Measurements from ENCODE around the gene ERI3.
A peak's percentile ranks its signal among the peaks of the same experiment; 100 is the strongest.

ERI3 gene

GRCh38 chr1:44238660-44239059, 116.4 kb downstream of the ERI3 start:
- H3K27me3 Mint-ChIP-seq, result no peaks in the 10 kb centered on the region
- peaks cover 7% of the 10 kb centered on the region for H3K36me3 Mint-ChIP-seq
- no peak overlapping the region for H3K4me3 Mint-ChIP-seq
- H3K9me3 Mint-ChIP-seq (ENCODE audit: low read depth), result no peaks in the 10 kb centered on the region
- H3K27ac Mint-ChIP-seq, result no peak overlapping the region
- H3K4me1 Mint-ChIP-seq (ENCODE audit: low read depth), result peaks cover 15% of the 10 kb centered on the region

GRCh38 chr1:44237721-44238457, 117.2 kb downstream of the ERI3 start:
- no peaks in the 10 kb centered on the region for H3K9me3 Mint-ChIP-seq (ENCODE audit: low read depth)
- H3K4me3 Mint-ChIP-seq, result no peak overlapping the region
- no peaks in the 10 kb centered on the region for H3K27me3 Mint-ChIP-seq
- no peak overlapping the region for H3K27ac Mint-ChIP-seq
- H3K36me3 Mint-ChIP-seq, result peaks cover 9% of the 10 kb centered on the region
- H3K4me1 Mint-ChIP-seq (ENCODE audit: low read depth), result peaks cover 15% of the 10 kb centered on the region

- no peak overlapping the region for H3K4me3 Mint-ChIP-seq
- no peaks in the 10 kb centered on the region for H3K9me3 Mint-ChIP-seq (ENCODE audit: low read depth)
- H3K36me3 Mint-ChIP-seq, result peaks cover 9% of the 10 kb centered on the region
- H3K27ac Mint-ChIP-seq, result no peak overlapping the region
- peaks cover 13% of the 10 kb centered on the region for H3K4me1 Mint-ChIP-seq (ENCODE audit: low read depth)
- no peaks in the 10 kb centered on the region for H3K27me3 Mint-ChIP-seq
Measured at GRCh38 chr1:44236490-44237272, 118.4 kb downstream of the ERI3 start.

GRCh38 chr1:44235808-44236207, 119.2 kb downstream of the ERI3 start:
- Mint-ChIP-seq H3K9me3 (ENCODE audit: low read depth) (no peaks in the 10 kb centered on the region), H3K27ac (no peak overlapping the region), H3K27me3 (no peaks in the 10 kb centered on the region), H3K4me1 (ENCODE audit: low read depth) (peaks cover 9% of the 10 kb centered on the region), H3K4me3 (no peak overlapping the region), H3K36me3 (peaks cover 11% of the 10 kb centered on the region)

GRCh38 chr1:44233593-44233992, 121.5 kb downstream of the ERI3 start:
- Mint-ChIP-seq H3K27me3 (no peaks in the 10 kb centered on the region), H3K36me3 (peaks cover 11% of the 10 kb centered on the region), H3K4me3 (no peak overlapping the region), H3K9me3 (ENCODE audit: low read depth) (no peaks in the 10 kb centered on the region), H3K4me1 (ENCODE audit: low read depth) (peaks cover 5% of the 10 kb centered on the region), H3K27ac (peak overlapping the region; percentile 23)

GRCh38 chr1:44230796-44231195, 124.3 kb downstream of the ERI3 start:
- H3K27me3 Mint-ChIP-seq, result no peaks in the 10 kb centered on the region
- peaks cover 15% of the 10 kb centered on the region for H3K36me3 Mint-ChIP-seq
- no peaks in the 10 kb centered on the region for H3K4me1 Mint-ChIP-seq (ENCODE audit: low read depth)
- no peak overlapping the region for H3K4me3 Mint-ChIP-seq
- H3K27ac Mint-ChIP-seq, result no peak overlapping the region
- no peaks in the 10 kb centered on the region for H3K9me3 Mint-ChIP-seq (ENCODE audit: low read depth)

- H3K27ac Mint-ChIP-seq, result no peak overlapping the region
- no peaks in the 10 kb centered on the region for H3K4me1 Mint-ChIP-seq (ENCODE audit: low read depth)
- H3K36me3 Mint-ChIP-seq, result peaks cover 10% of the 10 kb centered on the region
Measured at GRCh38 chr1:44229435-44230167, 125.5 kb downstream of the ERI3 start.

GRCh38 chr1:44228218-44228617, 126.8 kb downstream of the ERI3 start:
- no peaks in the 10 kb centered on the region for H3K9me3 Mint-ChIP-seq (ENCODE audit: low read depth)
- no peaks in the 10 kb centered on the region for H3K27me3 Mint-ChIP-seq
- peaks cover 9% of the 10 kb centered on the region for H3K4me1 Mint-ChIP-seq (ENCODE audit: low read depth)
- H3K36me3 Mint-ChIP-seq, result peaks cover 6% of the 10 kb centered on the region
- H3K27ac Mint-ChIP-seq, result no peak overlapping the region
- no peak overlapping the region for H3K4me3 Mint-ChIP-seq

More at GRCh38 chr1:44229435-44230167, 125.5 kb downstream of the ERI3 start:
- Mint-ChIP-seq H3K4me3 (no peak overlapping the region), H3K27me3 (no peaks in the 10 kb centered on the region), H3K9me3 (ENCODE audit: low read depth) (no peaks in the 10 kb centered on the region)

- Mint-ChIP-seq H3K36me3 (peaks cover 6% of the 10 kb centered on the region), H3K27me3 (no peaks in the 10 kb centered on the region), H3K4me1 (ENCODE audit: low read depth) (peaks cover 16% of the 10 kb centered on the region), H3K4me3 (no peak overlapping the region), H3K9me3 (ENCODE audit: low read depth) (no peaks in the 10 kb centered on the region), H3K27ac (peak overlapping the region; percentile 71)
Measured at GRCh38 chr1:44227211-44227610, 127.8 kb downstream of the ERI3 start.

- Mint-ChIP-seq H3K27ac (no peak overlapping the region), H3K4me1 (ENCODE audit: low read depth) (peaks cover 16% of the 10 kb centered on the region), H3K36me3 (peaks cover 3% of the 10 kb centered on the region), H3K9me3 (ENCODE audit: low read depth) (no peaks in the 10 kb centered on the region), H3K27me3 (no peaks in the 10 kb centered on the region), H3K4me3 (no peak overlapping the region)
Measured at GRCh38 chr1:44225761-44226160, 129.3 kb downstream of the ERI3 start.

GRCh38 chr1:44223187-44223610, 131.9 kb downstream of the ERI3 start:
- peak overlapping the region; percentile 46 for H3K27ac Mint-ChIP-seq
- H3K4me3 Mint-ChIP-seq, result no peak overlapping the region
- H3K27me3 Mint-ChIP-seq, result no peaks in the 10 kb centered on the region

GRCh38 chr1:44222397-44223186, 132.5 kb downstream of the ERI3 start:
- peaks cover 3% of the 10 kb centered on the region for H3K36me3 Mint-ChIP-seq
- H3K27ac Mint-ChIP-seq, result peak overlapping the region; percentile 46
- no peaks in the 10 kb centered on the region for H3K9me3 Mint-ChIP-seq (ENCODE audit: low read depth)
- H3K4me1 Mint-ChIP-seq (ENCODE audit: low read depth), result peaks cover 17% of the 10 kb centered on the region
- no peak overlapping the region for H3K4me3 Mint-ChIP-seq
- H3K27me3 Mint-ChIP-seq, result no peaks in the 10 kb centered on the region

More at GRCh38 chr1:44223187-44223610, 131.9 kb downstream of the ERI3 start:
- Mint-ChIP-seq H3K4me1 (ENCODE audit: low read depth) (peaks cover 16% of the 10 kb centered on the region), H3K36me3 (peaks cover 3% of the 10 kb centered on the region), H3K9me3 (ENCODE audit: low read depth) (no peaks in the 10 kb centered on the region)

GRCh38 chr1:44221769-44222168, 133.3 kb downstream of the ERI3 start:
- H3K27ac Mint-ChIP-seq, result no peak overlapping the region
- no peaks in the 10 kb centered on the region for H3K9me3 Mint-ChIP-seq (ENCODE audit: low read depth)
- H3K4me3 Mint-ChIP-seq, result no peak overlapping the region
- H3K4me1 Mint-ChIP-seq (ENCODE audit: low read depth), result peaks cover 21% of the 10 kb centered on the region
- peaks cover 3% of the 10 kb centered on the region for H3K36me3 Mint-ChIP-seq
- no peaks in the 10 kb centered on the region for H3K27me3 Mint-ChIP-seq

- no peaks in the 10 kb centered on the region for H3K36me3 Mint-ChIP-seq
- H3K9me3 Mint-ChIP-seq (ENCODE audit: low read depth), result no peaks in the 10 kb centered on the region
- H3K4me1 Mint-ChIP-seq (ENCODE audit: low read depth), result peaks cover 21% of the 10 kb centered on the region
- no peak overlapping the region for H3K4me3 Mint-ChIP-seq
- H3K27me3 Mint-ChIP-seq, result no peaks in the 10 kb centered on the region
- H3K27ac Mint-ChIP-seq, result no peak overlapping the region
Measured at GRCh38 chr1:44220755-44221154, 134.3 kb downstream of the ERI3 start.

Measured in activated naive CD8-positive, alpha-beta T cell (primary cell).